ENCODE data around the gene BAX.

Gene BAX

GRCh38 chr19:48994035-48994386 lies 39.3 kb downstream of the BAX start:
- H3K4me1 Mint-ChIP-seq, result peaks cover 74% of the 10 kb centered on the region
- DNase-seq (no peak), ATAC-seq (no peak)
- peak overlapping the region; percentile 90 to 92 for H3K4me3 Mint-ChIP-seq
- no peaks in the 10 kb centered on the region for H3K9me3 Mint-ChIP-seq
- H3K27me3 Mint-ChIP-seq, result no peaks in the 10 kb centered on the region
- peak overlapping the region; percentile 94 to 98 for H3K27ac Mint-ChIP-seq

GRCh38 chr19:48997972-48998371 lies 43.3 kb downstream of the BAX start:
- Mint-ChIP-seq H3K9me3 (no peaks in the 10 kb centered on the region), H3K4me3 (no peak overlapping the region), H3K27me3 (no peaks in the 10 kb centered on the region), H3K27ac (peak overlapping the region in 1 of 2 donors; percentile 71), H3K4me1 (peaks cover 55% of the 10 kb centered on the region)
- peak; percentile 49 to 50 for DNase-seq
- no peak for ATAC-seq

- Mint-ChIP-seq H3K27ac (no peak overlapping the region), H3K9me3 (no peaks in the 10 kb centered on the region), H3K4me1 (peaks cover 44% of the 10 kb centered on the region), H3K4me3 (no peak overlapping the region), H3K27me3 (no peaks in the 10 kb centered on the region)
- peak; percentile 52 to 65 for DNase-seq
- peak; percentile 87 for ATAC-seq
Observed at GRCh38 chr19:48999481-49000325, 45.0 kb downstream of the BAX start.

- Mint-ChIP-seq H3K9me3 (no peaks in the 10 kb centered on the region), H3K27me3 (no peaks in the 10 kb centered on the region)
Observed at GRCh38 chr19:49004133-49004532, 49.5 kb downstream of the BAX start.

GRCh38 chr19:49004964-49005614 lies 50.4 kb downstream of the BAX start:
- H3K4me3 Mint-ChIP-seq, result no peak overlapping the region
- no peaks in the 10 kb centered on the region for H3K4me1 Mint-ChIP-seq
- DNase-seq, result no peak
- no peak for ATAC-seq
- H3K27me3 Mint-ChIP-seq, result no peaks in the 10 kb centered on the region
- no peak overlapping the region for H3K27ac Mint-ChIP-seq
- no peaks in the 10 kb centered on the region for H3K9me3 Mint-ChIP-seq

More at GRCh38 chr19:49004133-49004532, 49.5 kb downstream of the BAX start:
- Mint-ChIP-seq H3K4me3 (no peak overlapping the region), H3K4me1 (peaks cover 7% of the 10 kb centered on the region), H3K27ac (no peak overlapping the region)
- ATAC-seq (no peak), DNase-seq (no peak)

- DNase-seq (no peak), ATAC-seq (no peak)
- Mint-ChIP-seq H3K4me1 (no peaks in the 10 kb centered on the region), H3K27me3 (no peaks in the 10 kb centered on the region), H3K27ac (no peak overlapping the region), H3K4me3 (no peak overlapping the region), H3K9me3 (no peaks in the 10 kb centered on the region)
Observed at GRCh38 chr19:49006905-49007304, 52.2 kb downstream of the BAX start.

- no peak for ATAC-seq
- H3K4me3 Mint-ChIP-seq, result no peak overlapping the region
- DNase-seq, result no peak
- H3K27ac Mint-ChIP-seq, result no peak overlapping the region
- H3K9me3 Mint-ChIP-seq, result no peaks in the 10 kb centered on the region
- H3K27me3 Mint-ChIP-seq, result no peaks in the 10 kb centered on the region
- no peaks in the 10 kb centered on the region for H3K4me1 Mint-ChIP-seq
Observed at GRCh38 chr19:49009828-49010227, 55.2 kb downstream of the BAX start.

- Mint-ChIP-seq H3K27me3 (no peaks in the 10 kb centered on the region), H3K9me3 (no peaks in the 10 kb centered on the region), H3K27ac (no peak overlapping the region), H3K4me3 (no peak overlapping the region), H3K4me1 (no peaks in the 10 kb centered on the region)
- no peak for ATAC-seq
- no peak for DNase-seq
Observed at GRCh38 chr19:49010453-49010852, 55.8 kb downstream of the BAX start.

- DNase-seq, result no peak
- H3K27ac Mint-ChIP-seq, result no peak overlapping the region
- no peaks in the 10 kb centered on the region for H3K4me1 Mint-ChIP-seq
- H3K4me3 Mint-ChIP-seq, result no peak overlapping the region
- ATAC-seq, result no peak
- H3K27me3 Mint-ChIP-seq, result no peaks in the 10 kb centered on the region
- H3K9me3 Mint-ChIP-seq, result no peaks in the 10 kb centered on the region
Observed at GRCh38 chr19:49011194-49011593, 56.5 kb downstream of the BAX start.
